Stimulated activated CD8-positive, alpha-beta memory T cell treated with anti-CD3 and anti-CD28 coated beads, Interleukin-4, amount 100 ng/mL, for 24 hours (primary cell): ENCODE data around the gene ABCC2.

Experiments used
- DNase-seq: peaks from one replicate; pipeline ENCODE4 v3.0.0-alpha.2; 2020; ENCODE audit warnings: low read depth

ABCC2 gene

DNA sequence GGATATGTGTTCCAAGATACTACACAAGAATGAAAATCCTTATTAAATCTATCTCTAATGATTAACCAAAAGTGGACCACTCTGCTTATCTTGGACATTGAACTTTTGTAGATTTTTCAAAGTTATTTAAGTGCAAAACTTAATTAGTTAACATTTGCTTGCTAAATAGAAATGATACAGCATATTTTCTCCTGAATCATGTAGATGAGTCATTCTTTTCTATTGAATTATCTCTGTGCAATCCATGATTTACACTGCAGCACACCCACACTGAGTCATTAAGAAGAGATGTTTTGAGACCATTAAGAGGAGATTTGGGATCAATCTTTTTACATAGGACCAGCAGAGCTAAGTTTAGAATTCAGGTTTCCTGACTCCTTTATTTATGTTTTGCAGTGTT is 6.6 kb upstream of the ABCC2 start:
- no peak for DNase-seq

DNA sequence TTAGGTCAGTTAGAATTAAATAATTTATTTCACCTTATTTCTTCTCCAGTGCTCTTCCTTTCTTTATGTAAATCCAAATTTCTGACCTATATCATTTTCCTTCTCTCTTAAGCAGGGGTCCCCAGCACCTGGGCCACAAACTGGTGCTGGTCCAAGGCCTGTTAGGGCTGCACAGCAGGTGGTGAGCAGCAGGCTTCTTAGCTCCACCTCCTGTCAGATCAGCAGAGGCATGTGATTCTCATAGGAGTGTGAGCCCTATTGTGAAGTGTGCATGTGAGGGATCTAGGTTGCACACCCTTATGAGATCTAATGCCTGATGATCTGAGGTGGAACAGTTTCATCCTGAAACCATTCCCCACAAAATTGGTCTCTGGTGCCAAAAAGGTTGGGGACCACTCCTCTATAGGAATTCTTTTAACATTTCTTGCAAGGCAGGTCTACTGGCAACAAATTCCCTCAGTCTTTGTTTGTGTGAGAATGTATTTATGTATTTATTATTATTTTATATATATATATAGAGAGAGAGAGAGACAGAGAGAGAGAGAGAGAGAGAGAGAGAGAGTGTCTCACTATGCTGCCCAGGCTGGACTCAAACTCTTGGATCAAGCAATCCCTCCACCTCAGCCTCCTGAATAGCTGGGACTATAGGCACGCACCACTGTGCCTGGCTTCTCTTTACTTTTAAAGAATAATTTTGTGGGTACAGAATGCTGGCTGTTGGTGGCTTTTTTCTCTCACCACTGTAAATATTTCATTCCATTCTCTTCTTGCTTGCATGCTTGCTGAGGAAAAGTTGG is 4.3 kb upstream of the ABCC2 start:
- no peak for DNase-seq

DNA sequence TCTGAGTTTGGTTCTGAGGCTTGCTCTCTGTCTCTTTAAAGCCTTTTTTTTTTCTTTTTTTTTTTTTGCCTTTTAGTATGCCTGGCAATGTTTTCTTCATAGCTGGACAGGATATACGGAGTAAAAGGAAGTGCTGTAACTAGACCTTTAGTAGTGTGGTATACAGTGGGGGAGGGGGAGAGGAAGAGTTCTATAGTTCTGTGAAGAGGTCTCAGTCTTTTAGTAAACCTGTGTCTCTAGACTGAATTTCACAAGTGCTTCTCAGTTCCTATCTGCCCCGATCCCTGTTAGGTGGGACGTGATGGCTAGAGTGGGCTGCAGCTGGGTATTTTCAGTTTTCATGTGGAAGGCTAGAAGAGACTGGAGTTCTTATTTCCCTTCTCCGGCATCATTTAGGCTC is 3.1 kb upstream of the ABCC2 start:
- DNase-seq = no peak

GRCh38 chr10:99781734-99782429 is 558 bp upstream of the ABCC2 start:
- DNase-seq = no peak

DNA sequence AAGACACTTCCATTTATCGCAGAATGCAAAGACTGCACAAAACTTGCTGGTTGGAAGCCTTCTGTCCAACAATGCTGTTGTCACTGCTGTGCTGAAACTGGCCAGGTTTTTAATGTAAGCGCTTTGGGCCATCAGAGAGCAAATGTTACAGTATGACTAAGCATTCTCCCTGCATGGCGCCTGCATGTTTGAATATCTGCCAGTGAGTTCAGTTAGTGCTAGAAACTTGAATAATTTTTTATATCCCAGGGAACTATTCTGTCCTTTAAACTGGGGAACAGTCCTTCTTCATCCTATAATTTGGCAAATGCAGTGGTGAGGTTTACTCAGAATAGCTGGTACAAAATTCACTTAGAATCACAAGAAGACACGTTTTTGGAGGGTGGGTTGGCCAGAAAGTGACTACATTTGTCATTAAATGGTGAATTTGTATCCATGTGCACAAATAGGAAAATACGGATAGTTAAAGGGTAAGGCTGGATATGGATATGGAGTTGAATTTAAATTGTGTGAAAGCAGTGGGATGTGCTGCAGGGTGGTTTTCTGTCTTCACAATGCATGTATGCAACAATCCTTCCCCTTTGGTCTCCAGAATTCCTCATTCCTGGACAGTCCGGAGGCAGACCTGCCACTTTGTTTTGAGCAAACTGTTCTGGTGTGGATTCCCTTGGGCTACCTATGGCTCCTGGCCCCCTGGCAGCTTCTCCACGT is 1.7 kb downstream of the ABCC2 start:
- DNase-seq = no peak

DNA sequence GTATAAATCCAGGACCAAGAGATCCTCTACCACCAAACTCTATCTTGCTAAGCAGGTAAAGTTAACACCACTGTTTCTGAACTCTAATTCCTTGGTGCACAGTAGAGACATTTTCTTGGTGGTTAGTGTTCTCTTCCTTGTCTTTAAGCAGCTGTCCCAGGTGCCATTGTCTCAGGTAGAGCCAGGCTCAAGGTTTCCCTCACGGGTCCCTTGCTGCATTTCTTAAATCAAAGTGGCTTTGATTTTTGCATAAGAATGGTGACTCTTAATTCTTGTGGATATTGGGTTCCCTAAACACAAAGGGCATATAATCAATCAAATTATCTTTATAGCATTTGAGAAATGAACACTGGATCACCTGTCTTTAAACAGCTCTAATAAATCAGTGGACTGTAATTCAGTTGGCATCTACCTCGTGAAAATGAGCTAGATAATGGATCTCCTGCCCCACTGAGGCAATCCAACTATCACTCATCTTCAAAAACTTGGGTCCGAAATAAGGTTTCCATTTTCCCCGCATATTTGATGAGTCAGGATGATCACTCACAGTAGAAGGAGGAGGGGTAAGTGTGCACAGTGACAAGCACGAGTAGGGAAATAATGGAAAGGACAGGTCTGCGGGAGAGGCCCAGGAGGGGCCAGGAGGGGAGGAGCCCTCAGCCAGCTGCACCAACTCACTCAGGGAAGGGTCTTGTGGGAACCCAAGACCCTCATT is 2.4 kb downstream of the ABCC2 start:
- DNase-seq = no peak

DNA sequence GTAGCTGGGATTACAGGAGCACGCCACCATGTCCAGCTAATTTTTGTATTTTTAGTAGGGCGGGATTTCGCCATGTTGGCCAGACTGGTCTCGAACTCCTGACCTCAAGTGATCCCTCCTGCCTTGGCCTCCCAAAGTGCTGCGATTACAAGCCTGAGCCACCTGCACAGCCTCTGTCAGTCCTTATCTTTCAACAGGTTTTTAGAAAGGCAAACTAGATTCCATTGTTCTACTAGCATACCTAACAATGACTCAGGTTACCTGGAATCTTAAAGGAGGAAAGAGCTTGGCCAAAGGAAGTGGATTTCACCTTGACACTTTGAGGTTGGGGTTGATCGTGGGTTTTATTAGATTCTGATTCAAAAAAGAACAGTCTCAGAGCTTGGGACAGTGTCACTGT is 3.2 kb downstream of the ABCC2 start:
- DNase-seq = no peak

- DNase-seq = no peak
These were observed 4.9 kb downstream of the ABCC2 start for GRCh38 chr10:99787311-99787710.

- no peak for DNase-seq
These were observed 5.5 kb downstream of the ABCC2 start for GRCh38 chr10:99787782-99788445.

DNA sequence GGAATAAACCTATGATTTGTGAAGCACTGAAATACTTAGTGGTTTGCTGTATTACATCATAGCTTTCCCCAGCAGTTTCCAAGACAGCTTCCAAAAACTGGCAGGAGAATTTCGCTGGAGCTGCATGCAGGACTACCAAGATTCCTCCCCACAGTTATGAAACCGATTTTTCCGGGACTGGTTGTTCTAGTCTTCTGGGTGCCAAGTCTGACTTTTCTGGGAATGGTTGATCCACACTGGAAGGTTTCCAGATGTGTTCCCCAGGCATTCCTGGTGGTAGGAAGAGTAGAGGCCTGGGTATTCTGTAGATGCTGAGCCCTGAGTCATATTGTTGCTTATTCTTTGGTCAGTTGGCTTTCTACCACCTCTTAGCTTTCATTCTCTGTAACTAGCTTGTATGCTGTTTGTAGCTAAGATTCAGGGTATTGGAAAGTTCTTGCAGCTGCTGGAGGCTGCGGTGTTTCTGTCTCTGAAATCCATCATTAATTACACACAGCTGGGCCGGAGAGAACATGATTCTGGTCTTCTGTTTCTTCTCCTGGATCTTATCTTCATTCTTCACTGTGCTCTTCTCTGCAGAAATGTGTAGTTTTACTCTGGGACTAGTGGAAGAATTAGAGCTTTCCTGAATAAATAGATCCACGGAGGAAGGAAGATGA is 6.3 kb downstream of the ABCC2 start:
- DNase-seq = no peak

GRCh38 chr10:99791831-99792230 is 9.4 kb downstream of the ABCC2 start:
- DNase-seq = no peak

DNA sequence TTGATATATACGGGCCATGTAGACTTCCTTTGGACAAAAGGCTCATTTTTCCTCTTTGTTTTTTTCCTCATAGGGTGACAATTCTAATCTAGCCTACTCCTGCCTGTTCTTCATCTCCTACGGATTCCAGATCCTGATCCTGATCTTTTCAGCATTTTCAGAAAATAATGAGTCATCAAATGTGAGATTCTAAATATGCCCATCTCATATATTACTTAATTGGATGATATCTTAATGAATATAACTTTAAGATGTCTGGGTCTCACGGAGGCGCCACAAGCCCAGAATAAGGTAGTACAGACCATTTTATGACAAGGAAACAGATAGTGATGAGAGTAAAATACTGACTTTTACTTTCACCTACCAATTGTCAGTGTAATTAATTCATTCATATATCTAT is 11.4 kb downstream of the ABCC2 start:
- no peak for DNase-seq

GRCh38 chr10:99796928-99797327 is 14.5 kb downstream of the ABCC2 start:
- DNase-seq = no peak

DNA sequence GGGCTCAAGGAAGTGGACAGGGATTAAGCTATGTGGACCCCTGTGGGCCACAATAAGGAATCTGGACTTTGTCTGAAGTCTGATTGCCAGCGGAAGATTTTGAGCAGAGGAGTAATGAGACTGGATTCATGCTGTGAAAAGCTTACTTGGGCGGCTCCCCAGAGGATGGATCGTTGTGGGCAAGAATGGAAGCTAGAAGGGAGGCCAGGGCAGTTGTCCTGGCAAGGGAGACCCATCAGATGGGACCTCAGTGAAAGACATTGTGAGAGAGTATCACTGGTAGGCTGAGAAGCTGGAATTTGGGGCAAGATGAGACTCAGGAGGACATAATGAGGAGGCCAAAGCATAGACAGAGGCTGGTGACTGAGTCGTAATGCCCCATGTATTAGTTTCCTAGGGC is 15.6 kb downstream of the ABCC2 start:
- DNase-seq = no peak

DNA sequence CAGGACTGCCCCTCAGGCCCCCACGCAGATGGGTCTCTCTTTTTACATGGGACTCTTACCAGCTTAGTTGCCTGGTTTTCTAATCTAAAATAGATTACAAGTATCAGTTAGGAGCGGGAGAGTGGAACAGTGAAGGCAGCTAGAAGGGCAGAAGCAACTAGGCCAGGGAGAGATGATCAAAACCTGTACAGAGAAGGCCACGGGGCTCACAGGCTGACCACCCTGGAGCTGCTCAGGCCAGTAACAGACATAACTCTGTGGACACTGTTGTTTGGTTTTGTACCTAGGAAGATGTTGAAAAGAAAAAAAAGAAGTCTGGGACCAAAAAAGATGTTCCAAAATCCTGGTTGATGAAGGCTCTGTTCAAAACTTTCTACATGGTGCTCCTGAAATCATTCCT is 16.5 kb downstream of the ABCC2 start:
- no peak for DNase-seq

- DNase-seq = no peak
These were observed 17.2 kb downstream of the ABCC2 start for GRCh38 chr10:99799613-99800012.

GRCh38 chr10:99804471-99804870 is 22.0 kb downstream of the ABCC2 start:
- no peak for DNase-seq

GRCh38 chr10:99805190-99805589 is 22.8 kb downstream of the ABCC2 start:
- no peak for DNase-seq

- DNase-seq = no peak
These were observed 23.7 kb downstream of the ABCC2 start for GRCh38 chr10:99806091-99806490.

DNA sequence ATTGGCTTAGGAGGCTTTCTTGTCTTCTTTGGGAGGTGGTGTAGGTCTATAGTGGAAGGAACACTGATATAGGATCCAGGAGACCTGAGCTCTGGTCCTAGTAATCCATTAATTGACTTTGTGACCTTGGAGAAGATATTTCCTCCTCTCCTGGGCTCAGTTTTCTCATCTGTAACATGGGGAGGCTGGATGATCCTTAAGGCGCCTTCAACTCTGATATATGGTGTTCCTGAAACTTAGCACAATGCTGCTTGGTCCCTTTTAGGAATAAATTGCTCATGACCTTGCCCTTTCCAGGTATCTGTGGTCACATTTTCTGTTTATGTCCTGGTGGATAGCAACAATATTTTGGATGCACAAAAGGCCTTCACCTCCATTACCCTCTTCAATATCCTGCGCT is 25.3 kb downstream of the ABCC2 start:
- no peak for DNase-seq

DNA sequence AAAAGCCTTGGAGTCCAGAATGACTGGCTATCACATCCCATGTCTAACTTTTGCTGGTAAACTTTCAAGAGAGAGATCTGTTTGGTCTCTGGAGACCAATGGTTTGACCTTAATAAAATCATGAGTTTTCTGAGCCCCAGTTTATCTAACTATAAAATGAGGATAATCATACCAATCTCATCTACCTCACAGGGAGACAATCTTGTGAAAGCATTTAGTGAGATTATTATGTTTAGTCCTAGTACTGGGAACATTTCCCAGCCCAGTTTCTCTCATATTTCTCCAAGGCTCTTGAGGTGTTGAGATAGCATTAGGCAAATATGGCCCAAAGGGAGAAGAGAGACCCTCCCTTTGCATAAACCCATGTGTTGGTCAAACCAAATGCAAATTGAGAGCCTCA is 25.8 kb downstream of the ABCC2 start:
- no peak for DNase-seq
